SK-N-SH (cell line): ENCODE measurements around the gene RARA. TPM values are rescaled to one million over a fixed set of nuclear protein-coding genes. Genes with fewer than 3 reads are reported as not detected.
A peak's percentile ranks its signal among the peaks of the same experiment; 100 is the strongest.

Experiments used
- CTCF ChIA-PET: fragments of 300-600, 350-600 bp; formaldehyde crosslinking; extraction: SDS; loops from one replicate; lab custom pipeline; 2021; lab: Yijun Ruan, JAX
- POLR2A ChIA-PET: fragments of 350-600 bp; sonication (Branson Sonifier 250); formaldehyde crosslinking; extraction: SDS; loops from one replicate; lab custom pipeline; 2020; ENCODE audit warnings: antibody characterized with exemption, inconsistent platforms; lab: Yijun Ruan, JAX
- DNase-seq: peaks from one replicate; pipeline ENCODE4 v3.0.0; 2012
- H2AFZ ChIP-seq: fragments of 200-600 bp; sonication (generic); 2 replicates; pipeline ENCODE4 v1.8.1; 2016; ENCODE audit warnings: antibody characterized with exemption, mild to moderate bottlenecking, low read depth
- H3F3A ChIP-seq: fragments of 200-600 bp; sonication (generic); replicated peaks from 2 replicates; pipeline ENCODE3; 2016; ENCODE audit warnings: antibody characterized with exemption, mild to moderate bottlenecking; ENCODE audit not compliant: insufficient read depth
- H3K27ac ChIP-seq, 2 experiments: fragments of 200-500 bp in 1 of 2; fragments of 200-600 bp in 1 of 2; sonication (Bioruptor generic) in 1 of 2; sonication (generic), shearing (Covaris generic) in 1 of 2; 2 replicates each; pipeline versions ENCODE4 v1.5.1 to v1.6.1; 2014 to 2016; ENCODE audit warnings: low read depth in 2 of 2, inconsistent platforms in 1 of 2, low read length in 1 of 2, mild to moderate bottlenecking in 1 of 2, mixed read lengths in 1 of 2
- H3K27me3 ChIP-seq: fragments of 200-600 bp; sonication (generic), shearing (Covaris generic); 2 replicates; pipeline ENCODE4 v1.6.1; 2016; ENCODE audit warnings: mixed run types; ENCODE audit not compliant: insufficient read depth
- H3K36me3 ChIP-seq, 2 experiments: fragments of 200-500 bp in 1 of 2; fragments of 200-600 bp in 1 of 2; sonication (Bioruptor generic) in 1 of 2; sonication (generic) in 1 of 2; replicated peaks in 1 of 2; 2 replicates each; pipeline versions ENCODE3 to v1.5.1; 2014 to 2016; ENCODE audit warnings: low read length in 1 of 2, mild to moderate bottlenecking in 1 of 2; ENCODE audit not compliant: insufficient read depth in 2 of 2, control insufficient read depth in 1 of 2
- H3K4me1 ChIP-seq, 2 experiments: fragments of 200-500 bp in 1 of 2; fragments of 200-600 bp in 1 of 2; sonication (Bioruptor generic) in 1 of 2; sonication (generic), shearing (Covaris generic) in 1 of 2; 2 replicates each; pipeline versions ENCODE4 v1.5.1 to v1.6.1; 2014 to 2016; ENCODE audit warnings: low read depth in 1 of 2, low read length in 1 of 2, mixed run types in 1 of 2; ENCODE audit not compliant: insufficient read depth in 2 of 2, control insufficient read depth in 1 of 2
- H3K4me2 ChIP-seq: fragments of 200-600 bp; sonication (generic), shearing (Covaris generic); 2 replicates; pipeline ENCODE4 v1.6.1; 2017; ENCODE audit warnings: mixed run types
- H3K4me3 ChIP-seq, 2 experiments: fragments of 200-500 bp in 1 of 2; fragments of 200-600 bp in 1 of 2; sonication (Bioruptor generic) in 1 of 2; sonication (generic), shearing (Covaris generic) in 1 of 2; 2 replicates each; pipeline versions ENCODE4 v1.5.1 to v1.8.1; 2014 to 2016; ENCODE audit warnings: low read depth in 2 of 2, inconsistent platforms in 1 of 2, low read length in 1 of 2, mild to moderate bottlenecking in 1 of 2, mixed read lengths in 1 of 2, moderate library complexity in 1 of 2
- H3K79me2 ChIP-seq: fragments of 200-600 bp; sonication (generic); 2 replicates; pipeline ENCODE4 v1.8.1; 2017; ENCODE audit warnings: mild to moderate bottlenecking; ENCODE audit not compliant: insufficient read depth
- H3K9ac ChIP-seq: fragments of 200-600 bp; sonication (generic); 2 replicates; pipeline ENCODE4 v1.6.1; 2017; ENCODE audit warnings: mixed run types
- H3K9me2 ChIP-seq: fragments of 200-600 bp; sonication (generic); 2 replicates; pipeline ENCODE4 v1.6.1; 2017; ENCODE audit warnings: mixed run types
- H3K9me3 ChIP-seq: fragments of 200-600 bp; sonication (generic); 2 replicates; pipeline ENCODE4 v1.6.1; 2017; ENCODE audit warnings: mixed run types, mild to moderate bottlenecking, moderate library complexity
- H4K20me1 ChIP-seq: fragments of 200-600 bp; sonication (generic); 2 replicates; pipeline ENCODE4 v1.6.1; 2017; ENCODE audit warnings: mild to moderate bottlenecking, mixed run types; ENCODE audit not compliant: insufficient read depth
- EP300 ChIP-seq, 2 experiments: IDR thresholded peaks; 2 replicates each; pipeline versions ENCODE4 v1.4.0 to v1.6.1; 2012; ENCODE audit warnings: borderline replicate concordance in 1 of 2, low read depth in 1 of 2, low read length in 1 of 2
- FOXJ3 ChIP-seq: sonication (generic); formaldehyde crosslinking; IDR thresholded peaks from 2 replicates; pipeline ENCODE4 v1.5.1; 2020; ENCODE audit warnings: mild to moderate bottlenecking, missing genetic modification reagents
- FOXM1 ChIP-seq: IDR thresholded peaks from 2 replicates; pipeline ENCODE4 v1.4.0; 2012; ENCODE audit warnings: low read depth, mild to moderate bottlenecking
- JUND ChIP-seq: IDR thresholded peaks from 2 replicates; pipeline ENCODE4 v1.4.0; 2012
- MXI1 ChIP-seq: IDR thresholded peaks from 2 replicates; pipeline ENCODE4 v1.6.1; 2012; ENCODE audit warnings: mild to moderate bottlenecking, low read depth, low read length, improper control_type of control experiment
- POLR2AphosphoS5 ChIP-seq: IDR thresholded peaks from 2 replicates; pipeline ENCODE4 v1.6.1; 2012; ENCODE audit warnings: low read depth, low read length
- RAD21 ChIP-seq: IDR thresholded peaks from 2 replicates; pipeline ENCODE4 v1.6.1; 2012; ENCODE audit warnings: mild to moderate bottlenecking, low read length
- RCOR1 ChIP-seq: fragments of 150-350 bp; IDR thresholded peaks from 2 replicates; pipeline ENCODE4 v1.6.1; 2017; ENCODE audit warnings: antibody characterized with exemption, low read length
- SIN3A ChIP-seq: IDR thresholded peaks from 2 replicates; pipeline ENCODE4 v1.6.1; 2012; ENCODE audit warnings: low read depth, mild to moderate bottlenecking, low read length, moderate library complexity, borderline replicate concordance
- WGBS: methylation state at CpG from one replicate; pipeline ENCODE4 v1.1.6; 2017; ENCODE audit warnings: low lambda C conversion rate; 5-methylcytosine and 5-hydroxymethylcytosine counted together
- polyA plus RNA-seq, 3 experiments: library from polyadenylated mRNA; depleted of rRNA; stranded (reverse); fragments of >200 nt; gene quantifications; 2 replicates each; pipeline ENCODE4 v1.2.3, GENCODE V29; 2012
- TF ChIP-seq, protein P1 (sequence below): fragments of 200-600 bp; sonication (generic); IDR thresholded peaks from 2 replicates; pipeline ENCODE4 v1.6.1; 2017; ENCODE audit warnings: antibody characterized with exemption, mild to moderate bottlenecking, moderate library complexity
- TF ChIP-seq, protein P2 (sequence below): IDR thresholded peaks from 2 replicates; pipeline ENCODE4 v1.4.0; 2012; ENCODE audit warnings: low read depth
- TF ChIP-seq, protein P3 (sequence below): IDR thresholded peaks from 2 replicates; pipeline ENCODE4; 2012
- TF ChIP-seq, protein P4 (sequence below): fragments of 150-350 bp; IDR thresholded peaks from 2 replicates; pipeline ENCODE4 v1.6.1; 2017; ENCODE audit warnings: antibody characterized with exemption, low read length, low read depth, borderline replicate concordance
- TF ChIP-seq, protein P5 (sequence below): IDR thresholded peaks from 2 replicates; pipeline ENCODE4 v1.4.0; 2012; ENCODE audit warnings: low read depth, borderline replicate concordance

Gene RARA
- polyA plus RNA-seq, 1 of the 3 experiments (the other 2 are of a cell fraction), result 13.3 TPM

DNA sequence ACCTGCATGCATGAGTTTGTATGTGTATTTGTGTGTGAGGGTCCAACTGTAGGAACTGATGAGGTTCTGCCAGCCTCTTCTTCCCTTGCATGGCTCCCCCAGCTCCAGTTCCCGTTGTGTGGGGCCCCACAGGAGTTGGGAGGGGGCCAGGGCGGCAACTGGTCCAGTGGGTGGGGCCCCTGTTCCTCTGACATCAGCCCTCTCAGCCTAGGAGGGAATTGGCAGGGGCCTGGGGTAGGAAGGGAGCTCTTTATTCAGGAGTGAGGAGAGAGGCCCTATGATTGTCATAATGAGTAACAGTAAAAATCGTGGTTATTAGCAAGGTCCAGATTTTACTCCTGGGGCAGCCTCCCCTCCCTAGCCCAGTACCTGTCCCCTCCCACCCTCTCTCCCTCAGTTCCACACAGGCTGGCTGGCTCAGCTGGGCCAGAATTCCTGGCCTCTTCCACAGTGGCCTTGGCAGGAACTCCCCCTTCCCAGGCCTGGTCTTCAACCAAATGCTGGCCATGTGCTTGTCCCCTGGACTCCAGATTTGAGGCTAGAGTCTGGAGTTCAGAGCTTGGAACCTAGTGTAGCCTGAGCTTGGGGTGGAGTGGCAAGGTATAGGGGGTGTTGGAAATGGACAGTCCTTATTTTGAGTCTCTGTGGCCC is 18.9 kb downstream of the RARA start:
- peaks cover 73% of the 10 kb centered on the region for H4K20me1 ChIP-seq
- H3K9ac ChIP-seq, result no peak overlapping the region
- H3K27ac ChIP-seq, result peak overlapping the region; percentile 14 to 45; a peak in 3 of 4 replicates
- H3K4me2 ChIP-seq, result no peak overlapping the region; the same call in 1 of the 2 replicates
- ChIA-PET POLR2A (interaction anchor here (0.8 to 1.6 kb wide), 2 partner anchors 18 to 23 kb away, joined by 3 to 4 read pairs; no protein-coding TSS in a partner anchor), CTCF (interaction anchor here (1.0 to 57.6 kb wide), 4 partner anchors 15 to 88 kb away, joined by 3 to 1706 read pairs (median 88); partner anchors contain the start of genes CDC6 and RARA)
- peaks cover 98% of the 10 kb centered on the region for H3K79me2 ChIP-seq
- H3K27me3 ChIP-seq, result no peaks in the 10 kb centered on the region
- no peak overlapping the region for H3K4me3 ChIP-seq
- no peak overlapping the region for H2AFZ ChIP-seq
- H3K9me3 ChIP-seq, result no peaks in the 10 kb centered on the region
- H3K4me1 ChIP-seq, result peaks cover 74 to 87% of the 10 kb centered on the region in 2 experiments
- DNase-seq, result no peak
- peaks cover 25% of the 10 kb centered on the region for H3F3A ChIP-seq
- 62% methylated on average over 2 of the region's 3 CpGs for WGBS
- H3K36me3 ChIP-seq, result peaks cover 3 to 4% of the 10 kb centered on the region in 2 experiments
- TF ChIP-seq, protein P1, sequence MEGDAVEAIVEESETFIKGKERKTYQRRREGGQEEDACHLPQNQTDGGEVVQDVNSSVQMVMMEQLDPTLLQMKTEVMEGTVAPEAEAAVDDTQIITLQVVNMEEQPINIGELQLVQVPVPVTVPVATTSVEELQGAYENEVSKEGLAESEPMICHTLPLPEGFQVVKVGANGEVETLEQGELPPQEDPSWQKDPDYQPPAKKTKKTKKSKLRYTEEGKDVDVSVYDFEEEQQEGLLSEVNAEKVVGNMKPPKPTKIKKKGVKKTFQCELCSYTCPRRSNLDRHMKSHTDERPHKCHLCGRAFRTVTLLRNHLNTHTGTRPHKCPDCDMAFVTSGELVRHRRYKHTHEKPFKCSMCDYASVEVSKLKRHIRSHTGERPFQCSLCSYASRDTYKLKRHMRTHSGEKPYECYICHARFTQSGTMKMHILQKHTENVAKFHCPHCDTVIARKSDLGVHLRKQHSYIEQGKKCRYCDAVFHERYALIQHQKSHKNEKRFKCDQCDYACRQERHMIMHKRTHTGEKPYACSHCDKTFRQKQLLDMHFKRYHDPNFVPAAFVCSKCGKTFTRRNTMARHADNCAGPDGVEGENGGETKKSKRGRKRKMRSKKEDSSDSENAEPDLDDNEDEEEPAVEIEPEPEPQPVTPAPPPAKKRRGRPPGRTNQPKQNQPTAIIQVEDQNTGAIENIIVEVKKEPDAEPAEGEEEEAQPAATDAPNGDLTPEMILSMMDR, result no peak
- peak; percentile 30; the same call in 1 of the 2 replicates for TF ChIP-seq MXI1
- TF ChIP-seq, protein P2, sequence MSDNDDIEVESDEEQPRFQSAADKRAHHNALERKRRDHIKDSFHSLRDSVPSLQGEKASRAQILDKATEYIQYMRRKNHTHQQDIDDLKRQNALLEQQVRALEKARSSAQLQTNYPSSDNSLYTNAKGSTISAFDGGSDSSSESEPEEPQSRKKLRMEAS, result peak; percentile 58; the same call in 1 of the 2 replicates
- H3K9me2 ChIP-seq, result no peaks in the 10 kb centered on the region

DNA sequence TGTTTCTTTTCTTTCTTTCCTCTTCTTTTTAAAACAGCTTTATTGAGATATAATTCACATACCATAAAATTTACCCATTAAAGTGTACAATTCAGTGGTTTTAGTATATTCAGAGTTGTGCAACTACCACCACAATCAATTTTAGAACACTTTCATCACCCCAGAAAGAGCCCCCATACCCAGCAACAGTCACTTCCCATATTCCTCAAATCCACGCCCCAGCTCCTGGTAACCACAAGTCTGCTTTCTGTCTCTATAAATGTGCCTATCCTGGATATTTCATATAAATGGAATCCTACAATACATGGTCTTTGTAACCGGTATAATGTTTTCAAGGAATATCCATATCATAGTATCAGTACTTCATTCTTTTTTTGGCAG is 19.4 kb downstream of the RARA start:
- DNase-seq, result no peak
- H3K4me2 ChIP-seq, result no peak overlapping the region; the same call in 1 of the 2 replicates
- 98% methylated on average over 2 of the region's 2 CpGs for WGBS
- H3K27me3 ChIP-seq, result no peaks in the 10 kb centered on the region
- peaks cover 98% of the 10 kb centered on the region for H3K79me2 ChIP-seq
- CTCF ChIA-PET, result interaction anchor here (1.0 to 57.6 kb wide), 3 partner anchors 22 to 88 kb away, joined by 3 to 1706 read pairs (median 171); partner anchors contain the start of genes CDC6 and RARA
- TF ChIP-seq RCOR1 (no peak), FOXM1 (no peak), EP300 (IDR thresholded peaks at IDR 0.05; ENCODE audit: borderline replicate concordance in 1 of 2, low read depth in 1 of 2, low read length in 1 of 2) (no peak), RAD21 (no peak), SIN3A (no peak), POLR2AphosphoS5 (no peak), FOXJ3 (CRISPR knock-in tag) (no peak), JUND (no peak)
- TF ChIP-seq, protein P2, result no peak
- TF ChIP-seq, protein P3, sequence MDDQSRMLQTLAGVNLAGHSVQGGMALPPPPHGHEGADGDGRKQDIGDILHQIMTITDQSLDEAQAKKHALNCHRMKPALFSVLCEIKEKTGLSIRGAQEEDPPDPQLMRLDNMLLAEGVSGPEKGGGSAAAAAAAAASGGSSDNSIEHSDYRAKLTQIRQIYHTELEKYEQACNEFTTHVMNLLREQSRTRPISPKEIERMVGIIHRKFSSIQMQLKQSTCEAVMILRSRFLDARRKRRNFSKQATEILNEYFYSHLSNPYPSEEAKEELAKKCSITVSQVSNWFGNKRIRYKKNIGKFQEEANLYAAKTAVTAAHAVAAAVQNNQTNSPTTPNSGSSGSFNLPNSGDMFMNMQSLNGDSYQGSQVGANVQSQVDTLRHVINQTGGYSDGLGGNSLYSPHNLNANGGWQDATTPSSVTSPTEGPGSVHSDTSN, result no peak
- TF ChIP-seq, protein P4, sequence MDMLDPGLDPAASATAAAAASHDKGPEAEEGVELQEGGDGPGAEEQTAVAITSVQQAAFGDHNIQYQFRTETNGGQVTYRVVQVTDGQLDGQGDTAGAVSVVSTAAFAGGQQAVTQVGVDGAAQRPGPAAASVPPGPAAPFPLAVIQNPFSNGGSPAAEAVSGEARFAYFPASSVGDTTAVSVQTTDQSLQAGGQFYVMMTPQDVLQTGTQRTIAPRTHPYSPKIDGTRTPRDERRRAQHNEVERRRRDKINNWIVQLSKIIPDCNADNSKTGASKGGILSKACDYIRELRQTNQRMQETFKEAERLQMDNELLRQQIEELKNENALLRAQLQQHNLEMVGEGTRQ, result no peak
- TF ChIP-seq, protein P5, sequence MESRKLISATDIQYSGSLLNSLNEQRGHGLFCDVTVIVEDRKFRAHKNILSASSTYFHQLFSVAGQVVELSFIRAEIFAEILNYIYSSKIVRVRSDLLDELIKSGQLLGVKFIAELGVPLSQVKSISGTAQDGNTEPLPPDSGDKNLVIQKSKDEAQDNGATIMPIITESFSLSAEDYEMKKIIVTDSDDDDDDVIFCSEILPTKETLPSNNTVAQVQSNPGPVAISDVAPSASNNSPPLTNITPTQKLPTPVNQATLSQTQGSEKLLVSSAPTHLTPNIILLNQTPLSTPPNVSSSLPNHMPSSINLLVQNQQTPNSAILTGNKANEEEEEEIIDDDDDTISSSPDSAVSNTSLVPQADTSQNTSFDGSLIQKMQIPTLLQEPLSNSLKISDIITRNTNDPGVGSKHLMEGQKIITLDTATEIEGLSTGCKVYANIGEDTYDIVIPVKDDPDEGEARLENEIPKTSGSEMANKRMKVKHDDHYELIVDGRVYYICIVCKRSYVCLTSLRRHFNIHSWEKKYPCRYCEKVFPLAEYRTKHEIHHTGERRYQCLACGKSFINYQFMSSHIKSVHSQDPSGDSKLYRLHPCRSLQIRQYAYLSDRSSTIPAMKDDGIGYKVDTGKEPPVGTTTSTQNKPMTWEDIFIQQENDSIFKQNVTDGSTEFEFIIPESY, result no peak
- no peak overlapping the region for H3K4me3 ChIP-seq
- no peaks in the 10 kb centered on the region for H3K9me2 ChIP-seq
- peak overlapping the region; percentile 14 to 45; a peak in 3 of 4 replicates for H3K27ac ChIP-seq
- H3F3A ChIP-seq, result peaks cover 20% of the 10 kb centered on the region
- no peak overlapping the region for H3K9ac ChIP-seq
- no peak overlapping the region for H2AFZ ChIP-seq
- POLR2A ChIA-PET, result interaction anchor here (1.6 kb wide), 1 partner anchor 18 kb away, joined by 4 read pairs; no protein-coding TSS in a partner anchor
- H3K9me3 ChIP-seq, result no peaks in the 10 kb centered on the region
- peaks cover 4 to 6% of the 10 kb centered on the region in 2 experiments for H3K36me3 ChIP-seq
- H3K4me1 ChIP-seq, result peaks cover 69 to 87% of the 10 kb centered on the region in 2 experiments
- H4K20me1 ChIP-seq, result peaks cover 68% of the 10 kb centered on the region
